Lower lobe of right lung (tissue), 2 donors: ENCODE measurements around the gene GJC1. TPM values are rescaled to one million over a fixed set of nuclear protein-coding genes. Genes with fewer than 3 reads are reported as not detected.
A peak's percentile ranks its signal among the peaks of the same experiment; 100 is the strongest.

Experiments used
- ATAC-seq, 2 donors: fragments of 200-7000 bp; cut with Tn5 transposase; one replicate each; pipeline ENCODE4 v1.9.1; 2020 to 2022; ENCODE audit warnings: mild to moderate bottlenecking in 2 of 2, moderate library complexity in 2 of 2
- DNase-seq: peaks from one replicate; pipeline ENCODE4 v3.0.0-alpha.2; 2020
- H3K27ac ChIP-seq: fragments of 200-600 bp; one replicate; pipeline ENCODE4 v1.8.0; 2022
- H3K27me3 ChIP-seq: fragments of 200-600 bp; one replicate; pipeline ENCODE4 v1.8.0; 2022; ENCODE audit warnings: low read depth
- H3K36me3 ChIP-seq: fragments of 200-600 bp; one replicate; pipeline ENCODE4 v1.8.0; 2022; ENCODE audit warnings: mild to moderate bottlenecking
- H3K4me1 ChIP-seq: fragments of 200-600 bp; one replicate; pipeline ENCODE4 v1.8.0; 2022
- H3K4me3 ChIP-seq: fragments of 200-600 bp; one replicate; pipeline ENCODE4 v1.8.0; 2022; ENCODE audit warnings: mild to moderate bottlenecking
- H3K9me3 ChIP-seq: fragments of 200-600 bp; one replicate; pipeline ENCODE4 v1.8.0; 2022
- CTCF ChIP-seq: fragments of 200-600 bp; IDR thresholded peaks from one replicate; pipeline ENCODE4 v1.8.0; 2022; ENCODE audit warnings: antibody characterized with exemption, mild to moderate bottlenecking
- intact Hi-C: fragments of 100-400 bp; cut with DNase I; formaldehyde crosslinking; loops from one replicate; pipeline ENCODE4 v1.11.0; 2022
- total RNA-seq: library from RNA; stranded (reverse); fragmentation: NEBNext Ultra II Directional; extraction: Animal tissue kit (Norgen Biotek cat#: 25700); gene quantifications from one replicate; pipeline ENCODE4 v1.2.1, GENCODE V29; 2021
- donor health status: DM: no; HTN: yes; CAD: no; lungs with severe emphysema.

The GJC1 gene
- total RNA-seq, 1 donor from 2014 or later: 18.4 TPM

- TF ChIP-seq CTCF: no peak
- Histone ChIP-seq H3K4me1 (peaks cover 32% of the 10 kb centered on the region), H3K27me3 (no peaks in the 10 kb centered on the region), H3K36me3 (no peaks in the 10 kb centered on the region), H3K27ac (no peak overlapping the region), H3K4me3 (no peak overlapping the region), H3K9me3 (no peaks in the 10 kb centered on the region)
- no peak for DNase-seq
- peak; percentile 73 to 80 for ATAC-seq
- intact Hi-C loops: no loop called here
Measured at GRCh38 chr17:44785921-44786320, 44.2 kb downstream of the GJC1 start.

- H3K36me3 ChIP-seq: no peaks in the 10 kb centered on the region
- H3K4me3 ChIP-seq: no peak overlapping the region
- H3K9me3 ChIP-seq: no peaks in the 10 kb centered on the region
- peaks cover 41% of the 10 kb centered on the region for H3K4me1 ChIP-seq
- H3K27me3 ChIP-seq: peaks cover 10% of the 10 kb centered on the region
- ATAC-seq (no peak), DNase-seq (no peak)
- TF ChIP-seq CTCF: no peak
- intact Hi-C loops: loop anchor here (5.0 kb wide), 1 partner anchor 75 kb away; no protein-coding TSS in a partner anchor
- peak overlapping the region; percentile 64 for H3K27ac ChIP-seq
Measured at GRCh38 chr17:44782326-44782850, 47.7 kb downstream of the GJC1 start.

DNA sequence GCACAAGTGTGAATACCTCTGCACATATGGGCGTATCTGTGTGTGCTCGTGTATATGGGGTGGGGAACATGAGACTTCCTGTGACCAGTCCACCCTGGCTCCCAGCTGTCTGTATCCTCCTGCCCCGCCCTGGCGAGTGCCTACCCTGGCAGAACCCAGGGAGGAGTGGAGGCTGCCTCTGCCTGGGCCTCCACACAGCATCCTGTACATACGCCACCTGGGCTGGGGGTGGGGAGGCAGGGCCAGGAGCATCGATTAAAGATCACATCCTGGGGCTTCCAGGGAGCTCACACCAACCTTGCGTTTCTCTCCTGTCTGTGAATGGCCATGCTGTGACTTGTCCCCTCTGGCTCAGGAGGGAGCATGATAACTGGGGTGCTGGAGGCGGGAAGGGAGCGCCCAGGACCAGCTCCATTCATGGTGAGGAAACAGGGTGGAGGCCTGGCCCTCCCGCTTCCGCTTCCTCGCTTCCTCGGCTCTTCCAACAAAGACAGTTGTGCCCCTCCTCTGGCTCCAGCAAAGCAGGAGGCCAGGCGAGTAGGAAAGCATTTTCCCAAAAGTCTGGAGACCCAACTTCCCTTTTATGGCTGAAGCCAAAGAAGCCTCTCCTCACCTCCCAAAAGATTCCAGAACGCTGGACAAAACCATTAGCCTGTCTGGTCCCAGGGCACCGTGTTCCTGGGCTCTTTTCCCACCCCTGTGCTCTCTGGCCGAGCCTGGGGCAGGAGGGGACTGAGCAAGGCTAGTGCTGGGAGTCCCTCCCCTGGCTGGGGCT, 48.3 kb downstream of the GJC1 start:
- Histone ChIP-seq H3K36me3 (no peaks in the 10 kb centered on the region), H3K9me3 (no peaks in the 10 kb centered on the region), H3K4me3 (no peak overlapping the region), H3K4me1 (peaks cover 35% of the 10 kb centered on the region), H3K27me3 (peaks cover 13% of the 10 kb centered on the region), H3K27ac (peak overlapping the region; percentile 64)
- TF ChIP-seq CTCF: no peak
- ATAC-seq: peak in 1 of 2 donors; percentile 17
- intact Hi-C loops: loop anchor here (5.0 kb wide), 1 partner anchor 76 kb away; no protein-coding TSS in a partner anchor
- DNase-seq: no peak

DNA sequence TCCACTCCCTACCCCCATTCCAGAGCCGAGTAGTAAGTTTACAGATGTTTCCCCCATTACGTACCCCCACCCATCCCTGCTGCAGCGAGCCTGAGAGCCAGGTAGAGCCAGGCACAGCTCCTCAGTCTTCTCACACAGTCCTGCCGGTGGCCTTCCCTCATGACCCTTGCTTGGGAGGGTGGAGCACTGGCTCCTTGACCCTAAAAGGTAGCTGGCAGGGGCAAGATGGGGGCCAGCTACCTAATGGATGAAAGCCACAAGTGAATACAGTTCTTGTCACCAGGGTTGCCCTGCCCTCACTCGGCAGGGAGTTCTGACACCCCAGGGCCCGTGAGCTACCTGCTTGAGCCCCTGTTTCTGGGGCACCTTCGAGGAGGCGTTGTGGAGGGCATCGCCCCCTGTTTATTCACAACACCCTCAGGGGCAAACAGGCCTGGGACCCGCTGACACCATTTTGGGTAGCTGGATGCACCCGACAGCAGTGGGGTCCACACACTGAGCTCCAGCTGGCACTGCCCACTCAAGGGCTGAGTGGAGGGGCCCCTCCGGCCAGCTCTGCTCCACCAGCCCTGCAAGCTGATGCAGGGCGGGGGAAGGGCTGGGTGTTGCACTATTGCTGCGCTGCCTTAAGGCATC, 49.1 kb downstream of the GJC1 start:
- ATAC-seq (no peak), DNase-seq (no peak)
- no peaks in the 10 kb centered on the region for H3K9me3 ChIP-seq
- TF ChIP-seq CTCF: no peak
- peak overlapping the region; percentile 64 for H3K27ac ChIP-seq
- intact Hi-C loops: loop anchor here (5.0 kb wide), 1 partner anchor 76 kb away; no protein-coding TSS in a partner anchor
- H3K27me3 ChIP-seq: peaks cover 15% of the 10 kb centered on the region
- no peaks in the 10 kb centered on the region for H3K36me3 ChIP-seq
- no peak overlapping the region for H3K4me3 ChIP-seq
- H3K4me1 ChIP-seq: peaks cover 34% of the 10 kb centered on the region

DNA sequence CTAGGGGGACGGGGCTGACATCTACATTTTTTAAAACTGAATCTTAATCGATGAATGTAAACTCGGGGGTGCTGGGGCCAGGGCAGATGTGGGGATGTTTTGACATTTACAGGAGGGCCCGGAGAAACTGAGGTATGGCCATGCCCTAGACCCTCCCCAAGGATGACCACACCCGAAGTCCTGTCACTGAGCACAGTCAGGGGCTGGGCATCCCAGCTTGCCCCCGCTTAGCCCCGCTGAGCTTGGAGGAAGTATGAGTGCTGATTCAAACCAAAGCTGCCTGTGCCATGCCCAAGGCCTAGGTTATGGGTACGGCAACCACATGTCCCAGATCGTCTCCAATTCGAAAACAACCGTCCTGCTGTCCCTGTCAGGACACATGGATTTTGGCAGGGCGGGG, 49.9 kb downstream of the GJC1 start:
- Histone ChIP-seq H3K36me3 (no peaks in the 10 kb centered on the region), H3K27me3 (peaks cover 15% of the 10 kb centered on the region), H3K9me3 (no peaks in the 10 kb centered on the region), H3K27ac (no peak overlapping the region), H3K4me1 (peaks cover 38% of the 10 kb centered on the region), H3K4me3 (no peak overlapping the region)
- ATAC-seq: no peak
- no peak for TF ChIP-seq CTCF
- DNase-seq: no peak
- intact Hi-C loops: loop anchor here (5.0 kb wide), 1 partner anchor 77 kb away; no protein-coding TSS in a partner anchor
